ENCODE measurements around the gene CMTM6.

Gene CMTM6

GRCh38 chr3:32488474-32489008 lies 14.1 kb downstream of the CMTM6 start:
- Histone ChIP-seq H3K27ac (ENCODE audit: poor library complexity, severe bottlenecking) (no peak overlapping the region), H3K4me1 (ENCODE audit: insufficient read depth, poor library complexity, severe bottlenecking) (no peaks in the 10 kb centered on the region), H3K36me3 (ENCODE audit: low read depth) (peaks cover 32% of the 10 kb centered on the region), H3K27me3 (ENCODE audit: insufficient read depth, poor library complexity, severe bottlenecking) (no peaks in the 10 kb centered on the region), H3K9me3 (ENCODE audit: severe bottlenecking) (no peaks in the 10 kb centered on the region), H3K4me3 (ENCODE audit: severe bottlenecking) (no peak overlapping the region)
- DNase-seq (ENCODE audit: low spot score) (no peak), ATAC-seq (ENCODE audit: low read depth) (no peak)
- TF ChIP-seq, protein P1, sequence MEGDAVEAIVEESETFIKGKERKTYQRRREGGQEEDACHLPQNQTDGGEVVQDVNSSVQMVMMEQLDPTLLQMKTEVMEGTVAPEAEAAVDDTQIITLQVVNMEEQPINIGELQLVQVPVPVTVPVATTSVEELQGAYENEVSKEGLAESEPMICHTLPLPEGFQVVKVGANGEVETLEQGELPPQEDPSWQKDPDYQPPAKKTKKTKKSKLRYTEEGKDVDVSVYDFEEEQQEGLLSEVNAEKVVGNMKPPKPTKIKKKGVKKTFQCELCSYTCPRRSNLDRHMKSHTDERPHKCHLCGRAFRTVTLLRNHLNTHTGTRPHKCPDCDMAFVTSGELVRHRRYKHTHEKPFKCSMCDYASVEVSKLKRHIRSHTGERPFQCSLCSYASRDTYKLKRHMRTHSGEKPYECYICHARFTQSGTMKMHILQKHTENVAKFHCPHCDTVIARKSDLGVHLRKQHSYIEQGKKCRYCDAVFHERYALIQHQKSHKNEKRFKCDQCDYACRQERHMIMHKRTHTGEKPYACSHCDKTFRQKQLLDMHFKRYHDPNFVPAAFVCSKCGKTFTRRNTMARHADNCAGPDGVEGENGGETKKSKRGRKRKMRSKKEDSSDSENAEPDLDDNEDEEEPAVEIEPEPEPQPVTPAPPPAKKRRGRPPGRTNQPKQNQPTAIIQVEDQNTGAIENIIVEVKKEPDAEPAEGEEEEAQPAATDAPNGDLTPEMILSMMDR (IDR thresholded peaks at IDR 0.05; ENCODE audit: poor library complexity, severe bottlenecking): no peak

- no peak for ATAC-seq (ENCODE audit: low read depth)
- Histone ChIP-seq H3K9me3 (ENCODE audit: severe bottlenecking) (no peaks in the 10 kb centered on the region), H3K4me3 (ENCODE audit: severe bottlenecking) (no peak overlapping the region), H3K36me3 (ENCODE audit: low read depth) (peaks cover 38% of the 10 kb centered on the region), H3K4me1 (ENCODE audit: insufficient read depth, poor library complexity, severe bottlenecking) (no peaks in the 10 kb centered on the region), H3K27me3 (ENCODE audit: insufficient read depth, poor library complexity, severe bottlenecking) (no peaks in the 10 kb centered on the region), H3K27ac (ENCODE audit: poor library complexity, severe bottlenecking) (no peak overlapping the region)
- TF ChIP-seq, protein P1 (IDR thresholded peaks at IDR 0.05; ENCODE audit: poor library complexity, severe bottlenecking): no peak
- no peak for DNase-seq (ENCODE audit: low spot score)
Measured at GRCh38 chr3:32487781-32488473, 14.7 kb downstream of the CMTM6 start.

DNA sequence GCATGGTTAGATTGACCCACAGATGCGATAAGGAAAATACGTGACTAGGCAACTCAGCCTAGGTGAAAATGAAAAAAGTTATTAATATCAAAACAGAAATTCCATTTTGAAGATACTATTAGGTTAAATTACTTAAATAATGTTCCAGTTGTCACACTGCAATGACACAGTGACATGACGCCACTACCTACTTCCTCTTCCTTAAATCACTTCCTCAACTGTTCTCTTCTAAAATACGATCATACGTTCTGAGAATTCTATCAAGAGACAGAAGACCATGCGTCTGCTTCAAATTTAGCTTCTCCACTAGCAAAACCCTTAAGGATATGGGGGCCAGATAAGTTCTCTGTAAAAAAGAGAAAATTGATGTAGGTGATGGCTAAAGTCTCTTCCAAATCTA lies 18.2 kb downstream of the CMTM6 start:
- TF ChIP-seq, protein P1 (IDR thresholded peaks at IDR 0.05; ENCODE audit: poor library complexity, severe bottlenecking): no peak
- no peak for DNase-seq (ENCODE audit: low spot score)
- Histone ChIP-seq H3K4me3 (ENCODE audit: severe bottlenecking) (no peak overlapping the region), H3K36me3 (ENCODE audit: low read depth) (peaks cover 35% of the 10 kb centered on the region), H3K4me1 (ENCODE audit: insufficient read depth, poor library complexity, severe bottlenecking) (no peaks in the 10 kb centered on the region), H3K9me3 (ENCODE audit: severe bottlenecking) (no peaks in the 10 kb centered on the region), H3K27me3 (ENCODE audit: insufficient read depth, poor library complexity, severe bottlenecking) (no peaks in the 10 kb centered on the region), H3K27ac (ENCODE audit: poor library complexity, severe bottlenecking) (no peak overlapping the region)
- no peak for ATAC-seq (ENCODE audit: low read depth)

- H3K4me3 ChIP-seq (ENCODE audit: severe bottlenecking): no peak overlapping the region
- no peaks in the 10 kb centered on the region for H3K4me1 ChIP-seq (ENCODE audit: insufficient read depth, poor library complexity, severe bottlenecking)
- peaks cover 34% of the 10 kb centered on the region for H3K36me3 ChIP-seq (ENCODE audit: low read depth)
- no peak overlapping the region for H3K27ac ChIP-seq (ENCODE audit: poor library complexity, severe bottlenecking)
- TF ChIP-seq, protein P1 (IDR thresholded peaks at IDR 0.05; ENCODE audit: poor library complexity, severe bottlenecking): no peak
- no peaks in the 10 kb centered on the region for H3K27me3 ChIP-seq (ENCODE audit: insufficient read depth, poor library complexity, severe bottlenecking)
- no peak for DNase-seq (ENCODE audit: low spot score)
- ATAC-seq (ENCODE audit: low read depth): no peak
- no peaks in the 10 kb centered on the region for H3K9me3 ChIP-seq (ENCODE audit: severe bottlenecking)
Measured at GRCh38 chr3:32483772-32484171, 18.9 kb downstream of the CMTM6 start.

DNA sequence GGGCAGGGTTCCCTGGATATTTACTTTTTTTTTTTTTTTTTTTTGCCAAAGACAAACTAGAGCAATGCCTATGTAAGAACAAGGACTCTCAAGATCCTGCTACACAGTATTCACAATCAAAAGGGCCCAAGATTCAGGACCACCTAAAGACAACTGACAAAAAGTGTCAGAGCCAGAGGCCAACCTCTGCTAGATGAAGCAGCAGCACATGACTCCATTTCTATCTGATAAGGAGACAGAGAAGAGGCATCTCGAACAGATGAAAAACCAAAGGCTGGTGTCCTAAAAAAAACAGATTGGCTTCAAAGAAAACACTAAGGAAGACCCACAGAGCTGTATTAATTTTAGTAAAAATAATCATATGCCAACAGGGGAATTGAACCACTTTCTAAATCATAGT lies 20.0 kb downstream of the CMTM6 start:
- peaks cover 33% of the 10 kb centered on the region for H3K36me3 ChIP-seq (ENCODE audit: low read depth)
- ATAC-seq (ENCODE audit: low read depth): no peak
- no peak overlapping the region for H3K4me3 ChIP-seq (ENCODE audit: severe bottlenecking)

More for the DNA sequence above, 20.0 kb downstream of the CMTM6 start:
- TF ChIP-seq, protein P1 (IDR thresholded peaks at IDR 0.05; ENCODE audit: poor library complexity, severe bottlenecking): no peak
- no peaks in the 10 kb centered on the region for H3K9me3 ChIP-seq (ENCODE audit: severe bottlenecking)
- DNase-seq (ENCODE audit: low spot score): no peak
- H3K27me3 ChIP-seq (ENCODE audit: insufficient read depth, poor library complexity, severe bottlenecking): no peaks in the 10 kb centered on the region
- no peaks in the 10 kb centered on the region for H3K4me1 ChIP-seq (ENCODE audit: insufficient read depth, poor library complexity, severe bottlenecking)
- H3K27ac ChIP-seq (ENCODE audit: poor library complexity, severe bottlenecking): no peak overlapping the region

All from RWPE2 (cell line).